MCF 10A (cell line): ENCODE results near the gene NPR3. TPM values are rescaled to one million over a fixed set of nuclear protein-coding genes. Genes with fewer than 3 reads are reported as not detected.

Experiments used
- BruUV-seq: library from RNA; stranded (reverse); fragments of 400-500 nt; replicated peaks from 2 replicates; lab custom pipeline; 2021; lab: Mats Ljungman, UMichigan
- CTCF ChIA-PET: fragments of 300-600 bp; sonication (Branson Sonifier 250); formaldehyde crosslinking; extraction: SDS; loops from one replicate; lab custom pipeline; 2021; ENCODE audit warnings: antibody characterized with exemption, inconsistent platforms; lab: Yijun Ruan, JAX
- POLR2A ChIA-PET: fragments of 300-600, 350-650 bp; sonication (Branson Sonifier 250); formaldehyde crosslinking; extraction: SDS; loops from one replicate; lab custom pipeline; 2020; ENCODE audit warnings: antibody characterized with exemption, inconsistent platforms; lab: Yijun Ruan, JAX
- DNase-seq: peaks from one replicate; pipeline ENCODE4 v3.0.0-alpha.2; 2018; ENCODE audit not compliant: unreplicated experiment
- H3K27ac Mint-ChIP-seq: one replicate; pipeline ENCODE4 v1.8.0; 2022; ENCODE audit warnings: mild to moderate bottlenecking, low read depth, mixed read lengths; ENCODE audit not compliant: unreplicated experiment
- H3K27me3 Mint-ChIP-seq: one replicate; pipeline ENCODE4 v1.8.0; 2022; ENCODE audit warnings: mixed read lengths; ENCODE audit not compliant: insufficient read depth, unreplicated experiment
- H3K36me3 Mint-ChIP-seq: one replicate; pipeline ENCODE4 v1.8.0; 2022; ENCODE audit warnings: mild to moderate bottlenecking, moderate library complexity, mixed read lengths; ENCODE audit not compliant: insufficient read depth, unreplicated experiment
- H3K4me1 Mint-ChIP-seq: one replicate; pipeline ENCODE4 v1.8.0; 2022; ENCODE audit warnings: mixed read lengths; ENCODE audit not compliant: insufficient read depth, unreplicated experiment
- H3K4me3 Mint-ChIP-seq: one replicate; pipeline ENCODE4 v1.8.0; 2022; ENCODE audit warnings: mild to moderate bottlenecking, moderate library complexity, mixed read lengths; ENCODE audit not compliant: unreplicated experiment
- H3K9me3 Mint-ChIP-seq: one replicate; pipeline ENCODE4 v1.8.0; 2022; ENCODE audit warnings: mixed read lengths; ENCODE audit not compliant: unreplicated experiment
- intact Hi-C: fragments of 100-400 bp; cut with micrococcal nuclease; formaldehyde crosslinking; loops from 2 replicates; pipeline ENCODE4 v1.14.1; 2022
- total RNA-seq: library from RNA; stranded (reverse); gene quantifications from 2 replicates; pipeline ENCODE4 v1.2.3, GENCODE V29; 2022
- TF ChIP-seq, protein P1 (sequence below): fragments of 200-600 bp; IDR thresholded peaks from one replicate; pipeline ENCODE4 v1.8.0; 2022; ENCODE audit warnings: antibody characterized with exemption, mild to moderate bottlenecking; ENCODE audit not compliant: unreplicated experiment

Gene NPR3
- total RNA-seq, 1 experiment from 2014 or later: 0.84 TPM

GRCh38 chr5:32783661-32784060 is 72.5 kb downstream of the NPR3 start:
- Mint-ChIP-seq H3K9me3 (no peaks in the 10 kb centered on the region), H3K4me3 (no peak overlapping the region), H3K4me1 (peaks cover 21% of the 10 kb centered on the region), H3K27ac (no peak overlapping the region), H3K27me3 (no peaks in the 10 kb centered on the region), H3K36me3 (no peaks in the 10 kb centered on the region)
- TF ChIP-seq, protein P1, sequence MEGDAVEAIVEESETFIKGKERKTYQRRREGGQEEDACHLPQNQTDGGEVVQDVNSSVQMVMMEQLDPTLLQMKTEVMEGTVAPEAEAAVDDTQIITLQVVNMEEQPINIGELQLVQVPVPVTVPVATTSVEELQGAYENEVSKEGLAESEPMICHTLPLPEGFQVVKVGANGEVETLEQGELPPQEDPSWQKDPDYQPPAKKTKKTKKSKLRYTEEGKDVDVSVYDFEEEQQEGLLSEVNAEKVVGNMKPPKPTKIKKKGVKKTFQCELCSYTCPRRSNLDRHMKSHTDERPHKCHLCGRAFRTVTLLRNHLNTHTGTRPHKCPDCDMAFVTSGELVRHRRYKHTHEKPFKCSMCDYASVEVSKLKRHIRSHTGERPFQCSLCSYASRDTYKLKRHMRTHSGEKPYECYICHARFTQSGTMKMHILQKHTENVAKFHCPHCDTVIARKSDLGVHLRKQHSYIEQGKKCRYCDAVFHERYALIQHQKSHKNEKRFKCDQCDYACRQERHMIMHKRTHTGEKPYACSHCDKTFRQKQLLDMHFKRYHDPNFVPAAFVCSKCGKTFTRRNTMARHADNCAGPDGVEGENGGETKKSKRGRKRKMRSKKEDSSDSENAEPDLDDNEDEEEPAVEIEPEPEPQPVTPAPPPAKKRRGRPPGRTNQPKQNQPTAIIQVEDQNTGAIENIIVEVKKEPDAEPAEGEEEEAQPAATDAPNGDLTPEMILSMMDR: no peak
- intact Hi-C loops: no loop called here
- ChIA-PET CTCF (interaction anchor here (0.7 kb wide), 1 partner anchor 14 kb away, joined by 3 read pairs; no protein-coding TSS in a partner anchor), POLR2A (no interaction called here)
- BruUV-seq: no TSS peak
- DNase-seq: no peak

DNA sequence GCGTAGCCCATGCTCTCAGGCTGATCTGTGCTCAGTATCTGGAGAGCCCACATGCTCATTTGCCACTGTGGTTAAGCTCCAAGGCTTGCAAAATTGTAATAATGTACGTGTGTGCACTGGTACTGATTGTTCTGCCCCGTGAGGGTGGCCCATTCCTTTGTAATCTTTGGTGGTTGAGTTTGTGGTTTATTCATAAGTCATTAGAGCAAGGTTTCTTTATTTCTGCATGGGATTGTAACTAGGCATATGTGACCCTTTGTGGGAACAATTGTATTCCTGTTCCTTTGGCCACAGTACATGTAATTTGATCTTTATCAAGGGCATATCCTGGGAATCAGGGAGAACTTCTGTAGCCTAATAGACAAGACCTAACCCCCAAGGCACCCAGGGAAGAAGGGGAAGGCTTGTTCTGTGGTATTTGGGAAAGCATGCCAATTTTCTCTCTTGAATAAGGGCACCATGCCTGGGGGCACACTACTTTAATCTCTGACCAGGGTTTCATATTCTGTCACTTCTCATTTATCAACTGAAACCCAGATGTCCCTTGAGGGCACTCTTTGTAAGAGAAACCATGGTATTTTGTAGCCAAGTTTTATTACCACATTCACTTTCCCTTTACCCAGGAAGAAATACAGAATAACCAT is 74.6 kb downstream of the NPR3 start:
- no TSS peak for BruUV-seq
- H3K27me3 Mint-ChIP-seq: no peaks in the 10 kb centered on the region
- peak; percentile 91 for DNase-seq
- no peaks in the 10 kb centered on the region for H3K36me3 Mint-ChIP-seq
- H3K27ac Mint-ChIP-seq: peak overlapping the region; percentile 80
- ChIA-PET CTCF (no interaction called here), POLR2A (interaction anchor here (0.7 to 1.0 kb wide), 4 partner anchors 12 to 329 kb away, joined by 3 to 4 read pairs (median 3); no protein-coding TSS in a partner anchor)
- H3K4me3 Mint-ChIP-seq: peak overlapping the region; percentile 18
- H3K9me3 Mint-ChIP-seq: no peaks in the 10 kb centered on the region
- intact Hi-C loops: no loop called here
- H3K4me1 Mint-ChIP-seq: peaks cover 15% of the 10 kb centered on the region
- TF ChIP-seq, protein P1: no peak

DNA sequence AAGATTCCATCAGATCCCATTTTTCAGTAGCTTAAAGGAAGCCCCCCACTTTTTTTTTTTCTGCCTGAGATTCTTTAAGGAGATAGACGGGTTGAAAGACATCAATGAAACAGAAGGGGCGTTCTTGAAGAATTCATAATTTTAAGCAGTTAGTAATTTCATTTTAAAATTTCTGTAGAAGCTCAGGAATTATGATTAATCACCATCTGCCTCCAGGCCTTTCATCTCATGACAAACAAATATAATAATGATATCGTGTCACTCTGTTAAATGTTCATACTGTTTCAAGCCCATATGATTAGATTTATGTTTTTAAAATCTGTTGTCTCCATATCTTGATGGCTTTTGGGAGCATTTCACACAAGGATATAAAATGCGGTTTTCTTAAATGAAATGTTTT is 75.2 kb downstream of the NPR3 start:
- DNase-seq: no peak
- Mint-ChIP-seq H3K4me1 (peaks cover 14% of the 10 kb centered on the region), H3K9me3 (no peaks in the 10 kb centered on the region), H3K27me3 (no peaks in the 10 kb centered on the region), H3K27ac (peak overlapping the region; percentile 80), H3K36me3 (no peaks in the 10 kb centered on the region), H3K4me3 (peak overlapping the region; percentile 18)
- intact Hi-C loops: no loop called here
- no TSS peak for BruUV-seq
- CTCF ChIA-PET: no interaction called here
- POLR2A ChIA-PET: interaction anchor here (0.7 to 1.0 kb wide), 3 partner anchors 17 to 328 kb away, joined by 3 read pairs; no protein-coding TSS in a partner anchor
- TF ChIP-seq, protein P1: no peak

GRCh38 chr5:32790411-32790951 is 79.4 kb downstream of the NPR3 start:
- Mint-ChIP-seq H3K27ac (no peak overlapping the region), H3K36me3 (no peaks in the 10 kb centered on the region)
- CTCF ChIA-PET: no interaction called here

More at GRCh38 chr5:32790411-32790951, 79.4 kb downstream of the NPR3 start:
- peaks cover 13% of the 10 kb centered on the region for H3K4me1 Mint-ChIP-seq
- POLR2A ChIA-PET: interaction anchor here (1.0 to 1.4 kb wide), 2 partner anchors 15 to 25 kb away, joined by 3 to 5 read pairs; no protein-coding TSS in a partner anchor
- no TSS peak for BruUV-seq
- H3K9me3 Mint-ChIP-seq: no peaks in the 10 kb centered on the region
- DNase-seq: no peak
- H3K27me3 Mint-ChIP-seq: no peaks in the 10 kb centered on the region
- intact Hi-C loops: no loop called here
- TF ChIP-seq, protein P1: no peak
- H3K4me3 Mint-ChIP-seq: no peak overlapping the region
